ENCODE measurements around the gene SLC16A3.
"Not testable (repeated sequence)": the region's sequence is repeated elsewhere in the genome, so short reads cannot be mapped to it uniquely, and the experiment has no call there.

SLC16A3 gene

DNA sequence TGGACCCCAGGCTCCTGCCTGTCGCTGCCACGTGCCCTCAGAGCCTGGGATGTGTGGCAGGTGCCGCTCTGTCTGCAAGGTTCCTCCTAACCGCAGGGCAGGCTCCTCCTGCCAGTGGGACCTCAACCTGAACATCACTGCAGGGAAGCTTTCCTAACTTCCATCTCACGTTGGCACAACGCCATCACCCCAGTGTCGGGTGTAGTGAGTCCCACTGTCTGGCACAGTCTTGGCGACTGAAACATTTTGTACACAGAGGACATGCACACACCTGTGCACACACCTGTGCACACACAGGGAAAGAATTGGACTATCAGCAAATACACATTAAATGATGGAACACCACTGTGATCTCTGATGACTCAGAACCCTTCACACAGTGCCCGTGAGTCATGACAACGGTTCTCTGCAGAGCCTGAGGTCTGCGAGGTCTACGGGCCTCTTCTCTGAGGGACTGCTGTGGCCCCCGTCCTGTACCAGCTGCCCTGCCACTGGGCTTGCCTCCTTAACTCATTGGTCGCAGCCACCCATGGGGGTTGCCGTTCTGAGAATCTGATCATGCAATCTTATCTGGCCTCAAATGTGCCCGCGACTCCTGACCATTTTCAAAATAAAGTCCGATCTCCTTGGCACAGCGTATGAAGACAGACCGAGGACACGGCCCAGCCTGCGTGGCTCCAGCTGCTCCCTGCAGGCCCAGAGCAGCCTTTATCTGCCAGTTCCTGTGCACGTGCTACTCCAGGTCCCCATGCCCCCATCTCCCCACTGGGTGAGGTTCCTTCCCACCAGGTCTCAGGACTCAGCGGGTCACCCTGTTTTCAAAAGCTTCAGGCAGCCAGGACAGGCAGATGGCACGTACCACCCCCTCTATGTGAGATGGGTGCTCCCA, 23.8 kb upstream of the SLC16A3 start:
- peak; percentile 82 for DNase-seq

DNA sequence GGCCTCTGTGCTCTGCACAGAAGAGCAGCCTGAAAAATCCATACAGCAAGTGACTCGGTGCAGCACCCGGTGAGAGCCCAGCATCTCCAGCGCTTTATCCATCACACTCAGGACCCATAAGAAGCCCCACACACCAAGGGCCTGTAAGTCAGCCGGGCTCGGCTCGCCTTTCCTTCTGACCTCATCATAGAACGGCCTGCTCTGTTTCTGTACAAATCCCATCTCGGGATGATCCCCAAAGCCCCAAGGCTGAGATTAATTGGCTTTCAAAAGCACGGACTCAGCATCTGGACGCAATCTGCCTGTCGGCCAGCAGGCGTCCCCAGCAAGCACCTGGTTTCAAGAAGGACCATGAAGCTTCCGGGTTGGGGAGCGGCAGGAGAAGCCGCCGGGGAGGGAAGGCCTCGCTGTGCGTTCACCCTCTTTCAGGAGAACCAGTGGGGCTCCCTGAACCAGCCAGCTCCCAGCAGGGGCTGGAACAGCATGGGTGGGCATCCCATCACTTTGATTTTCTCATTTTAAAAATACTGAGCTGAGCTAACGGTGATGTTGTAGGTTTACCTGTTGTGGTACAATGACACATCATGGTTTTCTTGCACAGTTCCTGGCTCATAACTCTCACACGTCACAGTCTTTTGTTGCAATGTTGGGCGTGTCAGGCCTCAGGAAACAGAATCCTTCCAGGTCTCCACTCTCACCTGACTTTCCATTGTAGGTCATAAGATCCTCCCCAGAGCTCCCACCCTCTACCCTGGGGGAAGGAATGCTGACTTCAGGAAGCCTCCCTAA, 22.9 kb upstream of the SLC16A3 start:
- DNase-seq = peak; percentile 87

GRCh38 chr17:82210655-82211054, 18.2 kb upstream of the SLC16A3 start:
- not testable (repeated sequence) for DNase-seq

DNA sequence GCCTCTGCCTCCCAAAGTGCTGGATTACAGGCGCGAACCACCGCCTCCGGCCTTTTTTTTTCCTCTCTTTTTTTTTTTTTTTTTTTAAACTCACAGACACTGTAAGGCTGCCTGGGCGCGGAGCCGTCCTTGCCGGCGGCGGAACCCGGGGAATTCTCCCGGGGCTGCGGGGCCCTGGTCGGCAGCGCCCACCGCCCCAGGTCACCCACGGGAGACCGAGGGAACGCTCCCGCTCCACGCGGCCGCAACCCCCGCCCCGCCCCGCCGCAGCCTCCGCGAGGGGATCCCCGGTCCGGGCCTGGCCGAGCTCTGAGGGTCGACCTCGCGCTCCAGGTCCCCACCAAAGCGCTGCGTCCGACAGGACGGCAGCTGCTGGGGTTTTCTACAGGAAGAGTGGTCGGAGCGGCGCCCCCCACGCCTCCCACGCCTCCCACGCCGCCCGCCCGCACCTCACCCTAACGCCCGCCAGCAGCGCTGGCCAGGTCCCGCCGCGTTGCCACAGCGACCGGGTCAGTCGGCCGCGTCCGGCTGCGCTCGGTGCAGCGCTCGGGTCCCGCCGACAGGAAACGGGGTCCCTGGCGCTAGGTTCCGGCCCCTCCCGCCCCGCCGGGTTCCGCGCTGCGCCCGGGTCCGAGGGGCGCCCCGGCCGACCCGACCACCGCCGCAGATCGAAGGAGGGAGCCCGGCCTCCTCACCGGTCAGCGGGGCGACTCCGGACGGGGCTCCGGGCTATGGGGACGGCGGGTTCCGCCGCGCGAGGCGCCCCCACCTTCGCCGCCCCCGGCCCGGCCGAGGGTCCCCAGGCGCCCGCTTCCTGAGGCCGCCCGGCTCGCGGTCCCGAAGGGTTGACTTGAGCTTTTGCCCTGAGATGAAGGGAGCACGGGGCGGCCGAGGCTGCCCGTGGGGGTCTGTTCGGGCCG, 16.3 kb upstream of the SLC16A3 start, which contains the start of gene CCDC57:
TSS of gene CCDC57 (minus strand) at position 512 of the 920 bp plus-strand sequence. CDS start 10,898 bp downstream, outside the sequence.
- DNase-seq = peak; percentile 79

GRCh38 chr17:82213251-82214011, 15.4 kb upstream of the SLC16A3 start:
- DNase-seq = peak; percentile 76

DNA sequence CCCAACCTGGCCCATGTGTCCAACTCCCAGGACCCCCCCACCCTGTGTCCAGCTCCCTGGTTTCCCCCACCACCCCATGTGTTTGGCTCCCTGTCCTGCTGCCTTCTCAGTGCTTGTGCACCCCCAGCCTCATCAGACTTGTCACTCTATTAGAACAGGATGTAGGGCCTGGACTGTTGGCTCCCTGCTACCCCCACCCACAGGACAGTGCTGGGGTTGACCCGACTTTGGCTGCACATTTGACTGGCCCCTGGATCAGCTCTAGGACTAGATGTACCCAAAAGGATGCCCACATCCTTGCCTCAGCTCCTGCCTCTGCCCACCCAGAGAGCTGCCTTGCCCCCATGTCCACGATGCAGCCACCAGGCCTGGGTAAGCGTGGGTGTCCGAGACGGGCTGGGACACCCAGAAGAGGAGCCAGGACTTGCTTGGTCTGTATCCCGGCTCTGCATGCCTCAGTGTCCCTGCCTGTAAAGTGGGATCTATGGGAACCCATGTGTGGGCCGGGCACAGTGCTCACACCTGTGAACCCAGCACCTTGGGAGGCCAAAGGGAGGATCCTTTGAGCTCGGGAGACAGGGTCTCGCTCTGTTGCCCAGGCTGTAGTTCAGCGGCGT, 14.7 kb upstream of the SLC16A3 start:
- no peak for DNase-seq

GRCh38 chr17:82215095-82215971, 13.5 kb upstream of the SLC16A3 start:
- no peak for DNase-seq

DNA sequence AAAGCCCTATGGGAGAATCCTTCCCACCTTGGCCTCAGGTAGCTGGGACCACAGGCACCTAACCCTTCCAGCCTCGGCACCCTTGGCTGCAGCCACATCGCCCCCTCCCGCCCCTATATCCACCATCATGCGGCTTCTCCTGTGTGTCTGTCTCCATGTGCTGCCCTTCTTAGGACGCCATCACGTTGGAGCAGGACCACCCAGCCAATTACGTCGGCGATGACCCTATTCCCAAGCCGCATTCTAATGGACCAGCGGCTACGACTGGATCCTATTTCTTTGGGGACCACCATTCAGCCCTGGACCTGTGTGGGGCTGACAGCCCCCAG, 12.9 kb upstream of the SLC16A3 start:
- no peak for DNase-seq

GRCh38 chr17:82216301-82217119, 12.3 kb upstream of the SLC16A3 start:
- DNase-seq = peak; percentile 86

DNA sequence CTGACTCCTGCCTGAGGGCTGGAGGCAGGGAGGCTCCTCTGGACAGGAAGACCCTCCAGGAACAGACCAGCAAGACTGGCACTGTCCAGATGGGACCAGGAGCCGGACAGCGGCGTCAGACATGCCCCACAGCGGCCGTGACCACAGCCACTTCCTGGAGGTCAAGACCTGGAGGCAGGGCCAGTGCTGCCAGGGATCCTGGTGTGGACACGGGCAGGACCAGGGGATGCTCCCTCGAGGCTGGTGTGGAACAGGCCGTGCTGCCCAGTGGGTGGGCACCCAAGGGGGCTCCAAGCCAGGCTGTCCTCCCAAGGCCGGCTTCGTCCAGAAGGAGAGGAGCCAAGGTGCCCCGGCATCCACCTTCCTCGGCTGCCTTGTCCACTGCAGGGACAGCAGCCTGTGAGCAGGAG, 11.7 kb upstream of the SLC16A3 start:
- DNase-seq = peak; percentile 59

DNA sequence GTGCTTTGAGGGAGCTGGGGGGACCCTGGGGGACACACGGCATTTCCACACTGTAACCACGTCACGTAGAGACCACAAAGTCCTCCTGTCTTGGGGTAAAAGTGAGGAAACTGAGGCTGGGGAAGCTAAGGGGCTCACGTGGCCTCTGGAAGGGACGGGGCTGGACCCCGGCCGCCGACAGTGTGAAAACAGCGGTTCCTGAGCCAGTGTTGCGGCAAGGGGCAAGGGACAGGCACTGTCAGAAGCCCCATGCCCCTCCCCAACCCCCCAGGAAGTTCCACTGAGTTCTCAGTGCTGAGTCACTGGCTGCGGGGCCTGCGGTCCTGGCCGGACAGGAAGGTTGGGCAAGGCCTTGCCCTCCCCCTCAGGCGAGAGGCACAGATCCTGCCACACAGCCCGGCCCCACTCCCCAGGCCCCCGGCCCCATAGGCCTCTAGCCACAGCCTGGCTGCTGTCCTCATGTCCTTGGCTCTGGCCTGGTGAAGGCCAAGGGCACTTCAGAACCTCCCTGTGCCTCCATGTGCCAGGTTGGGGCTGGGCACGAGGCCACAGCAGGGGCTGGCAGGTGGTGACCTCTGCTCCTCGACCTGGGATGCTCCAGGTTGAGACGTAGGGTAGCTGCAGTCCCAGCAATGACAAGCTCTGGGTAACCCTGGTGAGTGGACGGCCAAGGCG, 11.2 kb upstream of the SLC16A3 start:
- DNase-seq = peak; percentile 93

DNA sequence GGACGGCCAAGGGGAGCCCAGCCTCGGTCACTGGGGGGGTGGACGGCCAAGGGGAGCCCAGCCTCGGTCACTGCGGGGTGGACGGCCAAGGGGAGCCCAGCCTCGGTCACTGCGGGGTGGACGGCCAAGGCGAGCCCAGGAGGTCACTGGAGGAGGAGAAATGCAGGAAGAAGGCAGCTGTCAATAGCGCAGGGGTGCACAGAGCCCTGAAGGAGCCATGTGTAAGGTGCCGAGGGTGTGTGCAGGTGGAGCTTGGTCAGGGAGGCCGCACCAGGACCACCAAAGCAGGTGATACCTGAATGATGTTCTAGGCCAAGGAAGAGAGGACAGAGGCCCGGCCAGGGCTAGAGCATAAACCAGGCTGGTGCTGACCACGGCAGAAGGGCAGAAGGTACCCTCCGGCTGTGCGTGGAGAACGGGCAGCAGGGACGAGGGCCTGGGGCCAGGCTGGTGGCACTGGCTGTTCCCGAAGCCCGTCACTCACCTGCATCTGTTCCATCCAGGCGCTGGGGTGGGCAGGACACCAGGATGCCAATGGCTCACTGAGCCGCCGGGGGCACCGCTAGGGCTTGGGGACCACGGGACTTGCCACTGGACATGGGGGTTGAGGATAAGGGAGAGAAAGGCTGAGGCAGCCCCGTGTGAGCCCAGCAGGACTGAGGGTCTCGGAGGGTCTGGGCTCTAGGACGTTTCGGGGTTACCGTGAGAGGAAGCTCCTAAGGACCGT, 10.3 kb upstream of the SLC16A3 start:
- DNase-seq = no peak

- no peak for DNase-seq
Observed at GRCh38 chr17:82219083-82219482, 9.8 kb upstream of the SLC16A3 start.

- no peak for DNase-seq
Observed at GRCh38 chr17:82219753-82220709, 8.8 kb upstream of the SLC16A3 start.

DNA sequence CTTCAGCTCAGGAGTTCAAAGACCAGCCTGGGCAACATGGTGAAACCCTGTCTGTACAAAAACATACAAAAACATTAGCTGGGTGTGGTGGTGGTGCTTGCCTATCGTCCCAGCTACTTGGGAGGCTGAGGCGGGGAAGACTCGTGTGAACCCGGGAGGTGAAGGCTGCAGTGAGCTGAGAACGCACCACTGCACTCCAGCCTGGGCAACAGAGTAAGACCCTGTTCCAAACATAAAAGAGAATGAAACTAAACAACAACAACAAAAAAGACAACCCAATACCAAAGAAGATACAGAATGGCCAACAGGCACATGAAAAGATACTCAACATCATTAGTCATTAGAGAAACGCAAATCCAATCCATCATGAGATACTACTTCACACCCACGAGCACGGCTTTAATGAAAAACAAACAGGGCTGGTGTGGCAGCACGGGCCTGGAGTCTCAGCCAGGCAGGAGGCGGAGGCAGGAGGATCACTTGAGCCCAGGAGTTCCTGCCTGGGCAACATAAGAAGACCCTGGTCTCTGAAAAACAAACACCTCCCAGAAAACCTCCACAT, 7.4 kb upstream of the SLC16A3 start:
- DNase-seq = no peak

DNA sequence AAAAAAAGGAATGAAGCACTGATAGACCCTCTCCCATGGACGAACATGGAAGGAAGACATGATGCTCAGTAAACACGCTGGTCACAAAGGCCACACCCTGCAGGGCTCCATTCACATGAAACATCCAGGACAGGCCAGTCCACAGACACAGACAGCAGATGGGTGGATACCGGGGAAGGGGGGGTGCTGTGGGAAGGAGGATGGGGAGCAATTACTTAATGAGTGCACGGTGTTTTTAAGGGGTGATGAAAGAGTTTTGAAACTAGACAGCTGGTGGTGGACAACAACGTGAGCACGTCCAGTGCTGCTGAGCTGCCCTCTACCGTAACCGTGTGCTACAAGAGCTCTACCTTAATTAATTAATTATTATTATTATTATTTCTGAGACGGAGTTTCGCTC, 6.0 kb upstream of the SLC16A3 start:
- no peak for DNase-seq

GRCh38 chr17:82223517-82223916, 5.3 kb upstream of the SLC16A3 start:
- DNase-seq = no peak
